Hematopoietic multipotent progenitor cell (in vitro differentiated cells): Measurements from ENCODE around the gene CCDC136. TPM values are rescaled to one million over a fixed set of nuclear protein-coding genes. Genes with fewer than 3 reads are reported as not detected.

Experiments
- DNase-seq, 3 donors: peaks; one replicate each; pipeline ENCODE4 v3.0.0-alpha.2; 2011 to 2015; ENCODE audit warnings: low read depth in 2 of 3, low spot score in 2 of 3
- total RNA-seq: library from RNA; depleted of rRNA; stranded (reverse); fragments of >200 nt; gene quantifications from one replicate; pipeline ENCODE4 v1.2.3, GENCODE V29; 2012

CCDC136 gene
- total RNA-seq, 1 donor, result 11.6 TPM

DNA sequence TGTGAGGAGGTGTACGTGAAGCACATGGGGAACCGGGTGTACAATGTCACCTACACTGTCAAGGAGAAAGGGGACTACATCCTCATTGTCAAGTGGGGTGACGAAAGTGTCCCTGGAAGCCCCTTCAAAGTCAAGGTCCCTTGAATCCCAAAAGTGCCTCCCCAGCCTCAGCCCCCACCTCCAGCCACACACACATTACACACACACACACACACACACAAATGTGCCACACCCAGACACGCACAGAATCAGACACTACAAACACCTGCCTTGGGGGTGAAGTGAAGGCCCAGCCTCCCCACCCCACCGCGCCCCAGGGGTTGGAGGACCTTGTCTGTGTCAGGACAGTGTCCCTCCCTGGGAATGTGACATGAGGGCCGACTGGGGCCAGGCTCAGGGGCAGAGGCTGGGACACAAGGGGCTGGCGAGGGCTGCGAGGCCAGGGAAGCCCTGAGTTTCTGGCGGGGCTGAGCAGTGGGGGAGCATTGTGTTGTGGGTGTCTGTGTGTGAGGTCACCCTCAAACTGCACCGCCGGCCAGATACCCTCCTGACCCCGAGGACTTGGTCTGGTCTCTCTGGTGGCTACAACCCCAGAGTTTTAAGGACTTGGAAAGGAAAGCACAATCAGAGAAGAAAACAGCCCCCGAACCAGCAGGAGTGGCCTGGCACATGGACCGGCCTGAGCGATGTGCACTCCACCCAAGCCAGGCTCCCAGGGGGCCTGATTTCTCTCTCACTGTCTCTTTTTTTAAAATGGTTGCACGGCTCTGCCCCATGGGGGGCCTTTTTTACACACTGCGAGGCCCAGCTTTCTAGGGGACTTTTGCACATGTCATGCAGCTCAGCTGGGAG lies 66.8 kb downstream of the CCDC136 start:
- no peak for DNase-seq

DNA sequence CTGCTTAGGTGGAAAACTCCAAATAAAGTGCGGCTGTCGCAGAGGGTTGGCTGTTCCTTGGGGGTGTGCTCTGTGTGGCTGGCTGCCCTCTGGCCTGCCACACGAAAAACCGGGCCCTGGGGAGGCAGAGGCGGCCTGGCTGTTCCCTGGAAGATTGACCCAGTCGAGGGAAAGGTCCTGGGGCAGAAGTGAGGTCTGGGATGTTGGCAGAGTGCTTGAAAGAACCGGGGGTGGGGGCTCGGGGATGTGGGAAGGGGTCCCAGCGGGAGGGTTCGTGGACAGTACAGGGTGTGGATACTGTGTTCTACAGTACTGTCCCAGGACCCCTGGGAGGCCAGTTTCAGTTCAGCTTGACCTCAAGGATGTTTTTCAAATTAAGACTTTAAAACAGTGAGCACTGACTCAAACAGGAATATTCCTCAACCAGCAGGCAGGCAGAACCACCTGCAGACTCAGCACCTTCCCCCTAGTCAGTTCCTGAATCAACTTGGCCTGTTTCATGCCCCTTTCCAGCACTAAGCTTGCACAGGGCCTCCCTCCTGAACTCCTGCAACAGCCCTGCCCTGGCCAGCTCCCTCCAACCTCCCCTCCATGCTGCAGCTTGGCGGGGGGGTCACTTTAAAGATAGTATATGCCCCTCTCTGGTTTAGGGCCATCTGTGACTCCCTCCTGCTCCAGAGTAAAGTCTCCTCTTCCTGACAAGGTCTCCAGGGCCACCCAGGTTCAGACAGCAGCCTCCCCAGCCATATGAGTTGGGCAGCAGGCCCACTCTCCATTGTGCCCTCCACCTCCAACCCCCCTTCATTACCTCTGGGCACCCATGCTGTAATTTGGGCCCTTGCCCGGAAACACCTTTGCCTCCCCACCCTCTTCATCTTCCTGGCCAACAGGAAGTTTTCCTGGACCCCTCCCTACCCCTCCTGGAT lies 67.7 kb downstream of the CCDC136 start:
- DNase-seq, result no peak

DNA sequence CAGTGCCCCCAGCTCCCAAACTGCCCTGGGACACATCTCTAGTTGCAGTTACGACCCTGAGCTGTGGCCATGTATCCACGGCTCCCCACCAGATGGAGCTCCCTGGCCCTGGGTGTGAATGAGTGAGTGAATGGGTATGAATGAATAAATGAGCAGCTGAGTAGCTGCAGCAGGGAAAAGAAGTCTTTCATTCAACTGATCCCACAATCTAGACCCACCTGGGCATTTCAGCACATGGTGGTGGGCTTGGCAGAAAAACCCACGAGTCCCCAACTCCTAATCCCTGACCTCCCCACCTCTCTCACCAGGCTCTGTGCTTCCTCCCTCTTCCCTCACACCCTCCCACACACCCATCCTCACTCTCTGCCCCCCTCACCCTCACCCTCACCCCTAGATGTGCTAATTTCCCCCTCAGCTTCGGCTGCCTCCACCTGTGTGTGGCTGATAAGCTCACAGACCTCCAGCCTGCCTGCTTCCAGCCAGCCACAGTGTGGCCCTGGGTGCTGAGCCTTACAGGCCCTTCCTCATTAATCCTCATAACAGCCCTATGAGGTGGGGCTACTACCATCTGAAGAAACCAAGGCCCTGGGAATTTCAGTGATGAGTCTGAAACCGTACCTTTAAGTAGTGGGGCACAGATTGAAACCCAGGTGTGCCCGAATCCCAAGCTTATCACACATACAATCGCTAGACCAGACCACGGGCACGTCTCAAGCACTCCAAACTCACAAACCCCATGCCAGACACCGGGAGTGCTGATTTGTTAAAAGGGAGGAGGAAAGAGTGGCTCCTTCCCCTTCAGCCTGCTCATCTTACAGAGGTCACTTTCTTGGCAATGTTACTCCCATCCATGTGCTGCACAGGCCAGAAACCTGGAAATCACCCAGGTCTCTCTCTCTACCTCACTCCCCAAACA lies 68.6 kb downstream of the CCDC136 start:
- DNase-seq, result peak in 2 of 3 donors; percentile 73 to 85

DNA sequence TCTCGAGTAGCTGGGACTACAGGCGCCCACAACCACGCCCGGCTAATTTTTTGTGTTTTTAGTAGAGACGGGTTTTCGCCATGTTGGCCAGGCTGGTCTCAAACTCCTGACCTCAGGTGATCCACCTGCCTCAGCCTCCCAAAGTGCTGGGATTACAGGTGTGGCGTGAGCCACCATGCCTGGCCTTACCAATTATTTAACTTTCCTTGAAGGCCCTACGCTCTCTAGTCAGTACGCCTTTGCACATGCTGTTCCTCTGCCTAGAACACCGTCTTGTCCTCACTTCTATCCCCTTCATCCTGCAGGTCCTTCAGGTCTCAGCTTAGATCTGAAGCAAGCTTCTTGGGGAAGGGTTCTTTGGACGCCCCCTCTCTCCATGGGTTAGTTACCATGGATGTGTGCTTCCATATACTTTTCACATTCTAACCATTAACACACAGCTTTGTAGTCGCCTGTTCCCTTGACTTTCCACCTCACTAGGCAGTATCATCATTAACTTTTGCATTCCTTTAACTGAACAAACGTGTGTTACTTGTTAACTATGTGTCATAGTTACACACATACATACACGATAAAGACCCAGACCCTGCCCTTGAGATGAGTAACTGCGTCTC lies 70.3 kb downstream of the CCDC136 start:
- no peak for DNase-seq

DNA sequence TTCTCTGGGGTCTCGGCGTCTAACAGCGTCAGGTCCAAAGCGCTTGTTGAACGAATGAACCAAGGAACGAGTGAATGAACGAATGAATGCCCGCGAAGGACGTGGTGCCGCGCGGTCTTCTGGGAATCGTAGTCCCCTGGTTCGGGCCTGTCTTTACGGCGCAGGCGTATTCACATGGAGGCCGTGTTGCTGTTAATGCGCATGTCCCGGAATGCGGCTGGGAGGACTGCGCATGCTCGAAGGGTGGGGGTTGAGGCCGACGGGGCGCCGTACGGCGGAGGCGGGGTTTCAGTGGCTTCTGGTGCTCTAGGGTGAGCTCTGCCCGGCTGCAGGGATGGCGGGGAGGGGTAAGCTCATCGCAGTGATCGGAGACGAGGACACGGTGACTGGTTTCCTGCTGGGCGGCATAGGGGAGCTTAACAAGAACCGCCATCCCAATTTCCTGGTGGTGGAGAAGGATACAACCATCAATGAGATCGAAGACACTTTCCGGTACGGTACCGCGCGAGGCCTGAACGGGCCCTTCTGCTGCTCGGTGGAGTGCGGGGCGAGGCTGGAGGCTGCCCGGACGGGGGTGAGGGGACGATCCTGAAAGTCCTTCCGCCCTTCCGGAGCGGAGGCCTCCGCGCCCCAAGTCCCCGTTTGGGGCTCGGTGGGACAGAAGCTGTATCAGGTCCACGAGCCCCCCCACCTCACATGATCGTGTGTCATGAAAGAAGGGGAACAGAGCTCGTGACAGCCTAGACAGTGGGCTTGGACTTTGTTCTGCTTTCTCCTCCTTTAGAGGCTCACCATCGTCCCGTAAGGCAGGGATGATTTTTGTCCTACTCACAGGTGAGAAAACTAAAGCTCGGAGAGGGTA lies 71.0 kb downstream of the CCDC136 start, which contains the start of gene ATP6V1F:
ATP6V1F (plus strand) TSS at position 286 of the 862 bp plus-strand sequence; CDS start at position 335, 49 bp downstream.
- DNase-seq, result peak; percentile 96 to 99 (median 99)

DNA sequence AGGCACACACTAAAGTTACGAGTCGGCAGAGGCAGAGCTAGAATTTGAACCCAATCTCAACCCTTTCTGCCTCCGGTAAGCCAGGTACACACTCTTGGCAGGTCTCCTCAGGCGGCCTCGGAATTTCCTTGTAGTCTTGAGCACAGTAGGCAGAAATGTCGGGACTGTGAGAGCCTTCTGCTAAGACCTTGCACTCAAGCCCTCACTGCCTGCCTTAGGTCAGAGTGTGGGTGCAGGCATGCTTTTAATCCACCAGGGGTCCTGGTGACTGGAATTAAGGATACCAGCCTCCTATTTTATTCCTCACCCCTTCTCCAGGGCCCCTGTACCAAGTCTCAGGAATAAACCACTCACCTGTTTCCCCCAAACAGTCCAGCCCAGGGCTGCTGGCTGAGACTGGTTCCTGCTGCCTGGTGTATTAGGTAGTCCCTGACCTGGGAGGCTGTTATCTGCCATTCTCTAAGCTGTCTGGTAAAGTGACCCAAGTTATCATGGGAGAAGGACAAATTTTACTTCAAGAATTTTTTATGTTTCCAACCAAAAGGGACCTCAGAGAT lies 71.7 kb downstream of the CCDC136 start:
- DNase-seq, result peak in 2 of 3 donors; percentile 51 to 71

DNA sequence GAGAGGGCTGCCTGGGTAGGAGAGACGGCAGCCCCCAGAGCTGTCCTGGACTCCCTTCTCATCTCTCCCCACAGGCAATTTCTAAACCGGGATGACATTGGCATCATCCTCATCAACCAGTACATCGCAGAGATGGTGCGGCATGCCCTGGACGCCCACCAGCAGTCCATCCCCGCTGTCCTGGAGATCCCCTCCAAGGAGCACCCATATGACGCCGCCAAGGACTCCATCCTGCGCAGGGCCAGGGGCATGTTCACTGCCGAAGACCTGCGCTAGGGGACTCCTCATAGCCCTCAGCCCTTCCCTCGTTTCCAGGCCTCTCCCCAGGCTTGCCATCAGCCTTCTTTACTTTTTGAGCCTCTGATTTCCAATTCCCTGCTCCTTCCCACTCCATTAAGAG lies 73.5 kb downstream of the CCDC136 start:
- DNase-seq, result no peak

DNA sequence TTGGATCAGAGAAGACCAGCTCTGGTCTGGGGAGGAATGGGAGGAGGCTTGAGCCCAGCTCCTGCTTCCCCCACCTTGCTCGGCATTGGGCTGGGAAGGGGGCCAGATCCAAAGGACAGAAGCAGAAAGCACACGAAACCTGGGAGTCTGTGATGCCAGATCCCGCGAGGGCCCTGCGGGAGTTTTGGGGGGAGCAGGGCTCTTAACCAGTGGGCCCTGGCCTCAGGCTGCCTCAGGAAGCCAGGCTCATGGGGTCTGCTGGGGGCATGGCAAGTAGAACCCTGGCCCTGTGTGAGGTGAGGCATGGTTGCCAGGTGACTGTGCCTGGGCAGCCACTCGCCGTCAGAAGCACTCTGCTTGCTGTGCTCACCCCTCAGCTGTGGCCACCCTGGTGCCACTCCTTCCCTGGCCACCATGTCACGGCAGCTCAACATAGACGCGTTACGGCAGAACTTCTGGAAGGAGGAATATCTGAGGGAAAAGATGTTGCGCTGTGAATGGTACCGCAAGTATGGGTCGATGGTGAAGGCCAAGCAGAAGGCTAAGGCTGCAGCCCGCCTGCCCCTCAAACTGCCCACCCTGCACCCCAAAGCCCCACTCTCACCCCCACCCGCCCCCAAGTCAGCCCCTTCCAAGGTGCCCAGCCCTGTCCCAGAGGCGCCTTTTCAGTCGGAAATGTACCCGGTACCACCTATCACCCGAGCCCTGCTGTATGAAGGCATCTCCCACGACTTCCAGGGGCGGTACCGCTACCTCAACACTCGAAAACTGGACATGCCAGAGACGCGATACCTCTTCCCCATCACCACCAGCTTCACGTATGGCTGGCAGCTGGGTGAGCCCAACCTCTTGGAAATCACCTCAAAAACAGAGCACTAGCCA lies 74.5 kb downstream of the CCDC136 start:
- DNase-seq, result no peak

DNA sequence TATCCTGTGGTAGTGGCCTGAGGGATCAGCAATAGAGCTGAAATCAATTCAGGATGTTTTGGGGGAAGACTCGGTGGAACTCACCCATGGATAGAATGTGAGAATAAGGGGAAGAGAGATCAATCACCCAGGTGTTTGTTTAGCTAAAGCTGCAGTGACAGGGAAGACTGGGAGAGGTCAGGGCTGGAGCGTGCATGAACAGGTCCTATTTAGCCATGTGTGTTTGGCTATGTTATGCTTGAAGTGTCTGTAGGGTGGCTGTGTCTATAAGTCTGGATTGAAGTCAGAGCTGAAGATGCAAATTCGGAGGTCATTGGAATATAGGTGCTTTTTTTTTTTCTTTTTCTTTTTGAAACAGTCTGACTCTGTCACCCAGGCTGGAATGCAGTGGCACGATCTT lies 75.5 kb downstream of the CCDC136 start:
- DNase-seq, result no peak

DNA sequence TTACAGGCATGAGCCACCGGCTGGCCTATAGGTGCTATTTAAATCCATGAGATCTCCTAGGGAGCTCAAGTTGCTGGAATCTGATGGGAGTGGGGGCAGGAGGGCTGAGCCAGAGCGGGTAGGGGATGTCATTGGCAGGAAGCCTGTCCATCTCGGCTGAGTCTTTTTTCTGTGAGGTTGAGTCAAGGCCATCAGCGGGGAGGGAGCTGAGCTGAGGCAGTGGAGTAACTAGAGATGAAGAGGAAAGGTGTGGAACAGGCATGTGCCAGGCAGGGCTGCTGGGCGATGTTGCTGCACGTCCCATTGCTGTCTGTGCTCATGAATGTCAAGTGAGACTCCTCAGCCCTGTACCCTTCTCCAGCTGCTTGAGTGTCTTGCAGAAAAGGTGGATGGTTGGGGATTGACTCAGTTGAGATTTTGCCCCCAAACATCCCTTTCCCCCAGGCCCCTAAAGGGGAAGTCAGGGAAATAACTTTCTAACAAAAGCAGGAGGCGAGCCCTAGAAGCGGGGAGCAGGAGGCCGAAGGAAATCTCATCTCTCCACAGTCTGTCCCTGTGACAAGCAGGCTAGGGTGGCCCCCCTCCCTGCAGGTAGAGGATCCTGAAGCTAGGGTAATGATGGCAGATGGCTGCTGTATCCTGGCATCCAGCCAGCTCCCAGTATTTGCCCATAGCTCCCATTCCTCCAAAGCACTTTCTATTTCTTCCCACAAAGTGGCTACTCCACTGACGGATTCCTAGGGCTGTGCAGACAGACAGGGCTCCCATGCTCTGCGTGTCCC lies 76.3 kb downstream of the CCDC136 start:
- DNase-seq, result no peak

DNA sequence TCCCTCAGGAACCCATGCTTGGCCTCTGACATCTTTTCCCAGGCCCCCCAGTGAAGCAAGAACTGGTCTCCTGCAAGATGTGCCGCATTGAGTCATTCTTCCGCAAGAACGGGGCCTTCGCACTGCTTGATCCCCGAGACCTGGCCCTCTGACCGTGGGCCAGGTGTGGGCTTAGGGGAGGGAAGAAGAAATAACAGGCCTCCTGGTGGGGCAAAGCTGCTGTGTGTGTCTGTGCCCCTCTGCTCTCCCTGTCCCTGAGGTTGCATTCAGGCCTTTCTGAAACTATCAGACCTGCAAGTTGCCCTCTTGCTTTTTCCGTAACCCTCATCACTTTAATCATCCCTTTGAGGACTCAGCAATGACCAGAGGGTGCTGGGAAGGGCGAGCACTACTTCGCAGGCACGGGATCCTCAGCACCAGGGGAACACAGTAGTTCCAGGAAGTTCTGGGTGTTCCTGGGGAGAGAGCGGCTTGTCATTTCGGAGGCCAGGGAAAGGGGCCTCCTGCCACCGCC lies 76.9 kb downstream of the CCDC136 start:
- DNase-seq, result no peak

DNA sequence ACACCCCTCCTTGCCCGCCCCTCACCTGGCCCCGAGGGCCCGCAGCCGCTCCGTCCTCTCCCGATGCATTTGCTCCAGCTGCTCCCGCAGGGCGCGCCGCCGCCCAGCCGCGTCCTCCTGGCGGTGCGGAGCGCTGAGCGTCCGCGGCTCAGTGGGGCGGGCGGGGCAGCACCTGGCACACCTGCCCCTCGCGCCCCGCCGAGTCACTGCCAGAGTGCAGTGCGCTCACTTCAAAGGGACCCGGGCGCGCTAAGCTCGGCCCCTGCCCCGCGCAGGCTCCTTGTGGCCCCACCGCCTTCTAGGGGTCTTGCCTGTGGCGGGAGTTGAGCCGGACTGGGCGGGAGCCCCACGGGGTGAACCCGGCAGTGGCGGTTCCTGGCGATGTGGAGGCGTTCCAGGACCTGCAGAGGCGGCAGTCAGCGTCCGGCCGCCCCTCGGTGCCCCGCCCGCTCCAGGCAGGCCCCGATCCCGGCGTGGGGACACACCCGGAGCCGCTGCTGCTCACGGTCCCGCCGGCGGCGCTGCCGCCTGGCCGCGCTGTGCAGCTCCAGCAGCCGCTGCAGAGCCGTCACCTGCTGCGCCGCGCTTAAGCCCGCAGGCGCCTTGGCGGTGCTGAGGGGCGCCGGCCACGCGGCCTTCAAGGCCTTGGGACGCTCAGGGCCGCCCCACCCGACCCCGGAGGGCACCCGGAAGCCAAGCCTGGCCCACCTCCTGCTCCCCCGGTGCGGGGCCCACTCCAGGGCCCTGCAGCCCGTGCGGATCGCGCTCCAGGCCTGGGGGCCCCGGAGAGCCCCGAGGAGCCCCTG lies 77.6 kb downstream of the CCDC136 start:
- peak in 2 of 3 donors; percentile 44 to 61 for DNase-seq

DNA sequence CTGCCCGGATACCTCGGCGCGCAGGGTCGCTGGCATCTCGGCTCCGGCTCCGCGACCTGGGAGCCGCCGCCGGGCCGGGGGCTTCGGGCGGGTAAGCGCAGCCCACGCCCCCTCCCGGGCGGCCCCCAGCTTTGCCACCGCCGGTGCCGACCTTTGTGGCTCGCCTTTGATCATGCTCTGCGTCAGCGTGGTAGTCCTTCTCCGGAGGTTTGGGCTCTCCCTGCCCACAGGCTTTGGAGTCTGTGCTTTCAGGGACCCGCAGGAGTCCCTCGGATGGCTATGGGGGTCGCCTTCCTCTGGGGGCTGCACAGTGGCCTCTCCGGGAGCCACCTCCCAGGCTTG lies 78.1 kb downstream of the CCDC136 start:
- DNase-seq, result peak in 1 of 3 donors; percentile 16

DNA sequence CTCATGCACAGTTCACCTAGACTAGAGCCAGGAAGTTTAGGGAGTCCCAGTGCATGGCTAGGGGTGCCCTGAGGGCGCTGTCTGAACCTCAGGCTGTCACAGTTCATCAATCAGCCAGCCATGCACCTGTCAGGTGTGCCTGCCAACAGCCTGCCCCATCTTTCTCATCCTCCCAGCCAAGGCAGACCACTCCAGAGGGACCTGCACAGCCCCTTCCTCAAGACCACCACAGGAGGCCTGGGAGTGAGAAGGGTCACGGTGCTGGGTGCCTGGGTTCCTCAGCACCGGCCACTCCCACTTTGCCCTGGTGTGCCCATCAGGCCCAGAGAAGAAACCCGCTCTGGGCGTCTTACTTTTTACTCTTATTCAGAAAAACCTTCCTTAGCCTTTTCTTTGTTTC lies 79.3 kb downstream of the CCDC136 start:
- DNase-seq, result no peak
